H1 (cell line): ENCODE measurements around the gene MTURN. TPM values are rescaled to one million over a fixed set of nuclear protein-coding genes. Genes with fewer than 3 reads are reported as not detected.

Experiments used
- CTCF ChIA-PET: fragments of 300-600 bp; sonication (Branson Sonifier 250); formaldehyde crosslinking; loops from one replicate; lab custom pipeline; 2021; ENCODE audit not compliant: partially characterized antibody; lab: Charles Lee
- POLR2A ChIA-PET: fragments of 300-600 bp; sonication (Branson Sonifier 250); formaldehyde crosslinking; loops from one replicate; lab custom pipeline; 2021; ENCODE audit warnings: inconsistent platforms; ENCODE audit not compliant: partially characterized antibody; lab: Charles Lee
- DNase-seq, 2 experiments: peaks; one replicate each; pipeline versions ENCODE4 v3.0.0 to v3.0.0-alpha.2; 2010 to 2022; ENCODE audit warnings: low spot score in 2 of 2, low read depth in 1 of 2, mixed read lengths in 1 of 2
- FAIRE-seq: peaks from 2 replicates; lab custom pipeline; 2011; peaks lifted over from hg19 to GRCh38; lab: Jason Lieb, UNC
- H2AFZ ChIP-seq: 2 replicates; pipeline ENCODE4 v1.8.1; 2012; ENCODE audit warnings: low read length, inconsistent platforms
- H2AK5ac ChIP-seq: 2 replicates; pipeline ENCODE4 v1.6.1; 2013; ENCODE audit warnings: low read depth, low read length
- H2BK120ac ChIP-seq: replicated peaks from 2 replicates; pipeline ENCODE3; 2013; ENCODE audit warnings: low read depth, low read length, inconsistent platforms
- H2BK12ac ChIP-seq: 2 replicates; pipeline ENCODE4 v1.6.1; 2013; ENCODE audit warnings: low read depth, low read length
- H2BK15ac ChIP-seq: 2 replicates; pipeline ENCODE4 v1.6.1; 2013; ENCODE audit warnings: low read length
- H2BK20ac ChIP-seq: 2 replicates; pipeline ENCODE4 v1.6.1; 2013; ENCODE audit warnings: low read length
- H2BK5ac ChIP-seq: 2 replicates; pipeline ENCODE4 v1.6.1; 2013; ENCODE audit warnings: low read depth, low read length
- H3K14ac ChIP-seq: 2 replicates; pipeline ENCODE4 v1.6.1; 2013; ENCODE audit warnings: inconsistent platforms; ENCODE audit not compliant: insufficient read length
- H3K18ac ChIP-seq: 2 replicates; pipeline ENCODE4 v1.6.1; 2013; ENCODE audit warnings: low read length; ENCODE audit errors: extremely low read depth
- H3K23ac ChIP-seq: 2 replicates; pipeline ENCODE4 v1.6.1; 2013; ENCODE audit warnings: inconsistent platforms; ENCODE audit not compliant: insufficient read length
- H3K23me2 ChIP-seq: 2 replicates; pipeline ENCODE4 v1.6.1; 2013; ENCODE audit warnings: low read depth, low read length
- H3K27ac ChIP-seq: 2 replicates; pipeline ENCODE4 v1.6.1; 2011; ENCODE audit warnings: low read depth, low read length, inconsistent platforms
- H3K27me3 ChIP-seq, 4 experiments: replicated peaks in 1 of 4; 1 replicate in 1 of 4; 2 replicates in 3 of 4; pipeline versions ENCODE4 v1.6.1 to v1.8.1; 2011 to 2013; ENCODE audit warnings: low read length in 3 of 4, mild to moderate bottlenecking in 3 of 4, inconsistent platforms in 2 of 4, mixed read lengths in 2 of 4, moderate library complexity in 1 of 4; ENCODE audit not compliant: control insufficient read depth in 3 of 4, insufficient read depth in 3 of 4; ENCODE audit errors: extremely low read depth in 1 of 4
- H3K36me3 ChIP-seq, 4 experiments: 2 replicates each; pipeline versions ENCODE4 v1.6.1 to v1.8.1; 2011 to 2013; ENCODE audit warnings: mild to moderate bottlenecking in 4 of 4, low read length in 3 of 4, moderate library complexity in 2 of 4, control low read depth in 1 of 4, inconsistent platforms in 1 of 4; ENCODE audit not compliant: insufficient read depth in 4 of 4, control insufficient read depth in 2 of 4
- H3K4ac ChIP-seq: replicated peaks from 2 replicates; pipeline ENCODE3; 2013; ENCODE audit warnings: low read length, low read depth, mixed read lengths, inconsistent platforms; ENCODE audit not compliant: insufficient read length
- H3K4me1 ChIP-seq, 4 experiments: replicated peaks in 1 of 4; 1 replicate in 1 of 4; 2 replicates in 3 of 4; pipeline versions ENCODE4 v1.6.1 to v1.8.1; 2011 to 2013; ENCODE audit warnings: low read length in 3 of 4, inconsistent platforms in 2 of 4, mixed read lengths in 1 of 4; ENCODE audit not compliant: insufficient read depth in 4 of 4, control insufficient read depth in 3 of 4
- H3K4me2 ChIP-seq, 2 experiments: 2 replicates each; pipeline versions ENCODE4 v1.6.1 to v1.8.1; 2011 to 2013; ENCODE audit warnings: low read depth in 2 of 2, low read length in 2 of 2, control low read depth in 1 of 2, inconsistent platforms in 1 of 2, mild to moderate bottlenecking in 1 of 2; ENCODE audit not compliant: insufficient read depth in 1 of 2
- H3K4me3 ChIP-seq, 4 experiments: fragments of 200-600, 300-600 bp in 1 of 4; sonication (generic), shearing (Covaris generic), sonication (Bioruptor Twin) in 1 of 4; 2 replicates each; pipeline versions ENCODE4 v1.5.1 to v1.8.1; 2011 to 2016; ENCODE audit warnings: low read length in 4 of 4, low read depth in 3 of 4, control low read depth in 2 of 4, inconsistent platforms in 2 of 4, mild to moderate bottlenecking in 2 of 4, mixed read lengths in 1 of 4, moderate library complexity in 1 of 4; ENCODE audit not compliant: insufficient read depth in 2 of 4; ENCODE audit errors: extremely low read depth in 1 of 4
- H3K56ac ChIP-seq: replicated peaks from 2 replicates; pipeline ENCODE3; 2013; ENCODE audit warnings: low read depth, mild to moderate bottlenecking, mixed read lengths, low read length, inconsistent platforms; ENCODE audit not compliant: insufficient read length
- H3K79me1 ChIP-seq: 2 replicates; pipeline ENCODE4 v1.6.1; 2013; ENCODE audit warnings: low read depth, low read length, control low read depth
- H3K79me2 ChIP-seq, 2 experiments: 2 replicates each; pipeline versions ENCODE4 v1.6.1 to v1.8.1; 2012 to 2013; ENCODE audit warnings: low read length in 2 of 2, mild to moderate bottlenecking in 2 of 2, inconsistent platforms in 1 of 2; ENCODE audit not compliant: insufficient read depth in 2 of 2, control insufficient read depth in 1 of 2
- H3K9ac ChIP-seq, 4 experiments: replicated peaks in 1 of 4; 1 replicate in 1 of 4; 2 replicates in 3 of 4; pipeline versions ENCODE4 v1.6.1 to v1.8.1; 2011 to 2013; ENCODE audit warnings: low read depth in 3 of 4, low read length in 3 of 4, control low read depth in 2 of 4, mild to moderate bottlenecking in 2 of 4, moderate library complexity in 2 of 4, inconsistent platforms in 1 of 4; ENCODE audit errors: extremely low read depth in 1 of 4
- H3K9me3 ChIP-seq, 2 experiments: 2 replicates each; pipeline versions ENCODE4 v1.6.1 to v1.8.1; 2012 to 2013; ENCODE audit warnings: mild to moderate bottlenecking in 2 of 2, moderate library complexity in 2 of 2, control low read depth in 1 of 2, inconsistent platforms in 1 of 2, low read depth in 1 of 2, low read length in 1 of 2, mixed read lengths in 1 of 2; ENCODE audit not compliant: insufficient read depth in 2 of 2
- H4K20me1 ChIP-seq, 2 experiments: replicated peaks in 1 of 2; 2 replicates each; pipeline versions ENCODE3 to v1.8.1; 2011 to 2013; ENCODE audit warnings: inconsistent platforms in 2 of 2, low read length in 2 of 2, mild to moderate bottlenecking in 1 of 2; ENCODE audit not compliant: insufficient read depth in 2 of 2, control insufficient read depth in 1 of 2
- H4K5ac ChIP-seq: 2 replicates; pipeline ENCODE4 v1.6.1; 2013; ENCODE audit warnings: low read length, low read depth, mixed read lengths, inconsistent platforms; ENCODE audit not compliant: insufficient read length
- H4K8ac ChIP-seq: 2 replicates; pipeline ENCODE4 v1.8.0; 2013; ENCODE audit warnings: mild to moderate bottlenecking, moderate library complexity, low read length, inconsistent platforms; ENCODE audit not compliant: insufficient read depth; ENCODE audit errors: extremely low read depth
- H4K91ac ChIP-seq: replicated peaks from 2 replicates; pipeline ENCODE3; 2013; ENCODE audit warnings: low read length, mixed read lengths, inconsistent platforms; ENCODE audit not compliant: insufficient read length
- CEBPB ChIP-seq: IDR thresholded peaks from 2 replicates; pipeline ENCODE4 v1.6.1; 2012; ENCODE audit warnings: low read depth, low read length
- EZH2 ChIP-seq: fragments of 200-600 bp; sonication (generic); IDR thresholded peaks from 2 replicates; pipeline ENCODE4 v1.7.1; 2012; ENCODE audit warnings: low read depth, mild to moderate bottlenecking, moderate library complexity, low read length, inconsistent platforms; ENCODE audit not compliant: severe bottlenecking
- FOSL1 ChIP-seq: IDR thresholded peaks from 2 replicates; pipeline ENCODE4 v1.6.1; 2011; ENCODE audit warnings: mild to moderate bottlenecking, low read depth, low read length, moderate library complexity; ENCODE audit not compliant: insufficient read depth
- JUND ChIP-seq: IDR thresholded peaks from 2 replicates; pipeline ENCODE4 v1.6.1; 2011; ENCODE audit warnings: mild to moderate bottlenecking, improper control_type of control experiment, low read length
- POU5F1 ChIP-seq: IDR thresholded peaks from 2 replicates; pipeline ENCODE4 v1.6.1; 2011; ENCODE audit warnings: low read depth, mild to moderate bottlenecking, low read length, moderate library complexity
- RXRA ChIP-seq: IDR thresholded peaks from 2 replicates; pipeline ENCODE4 v1.6.1; 2011; ENCODE audit warnings: low read depth, mild to moderate bottlenecking, low read length, moderate library complexity; ENCODE audit not compliant: insufficient read depth
- SAP30 ChIP-seq: fragments of 300-600 bp; sonication (generic); IDR thresholded peaks from 2 replicates; pipeline ENCODE4 v1.7.1; 2012; ENCODE audit warnings: low read length, moderate library complexity, mild to moderate bottlenecking, inconsistent platforms; ENCODE audit not compliant: insufficient read depth, insufficient replicate concordance
- SIRT6 ChIP-seq: IDR thresholded peaks from one replicate; pipeline ENCODE4 v1.7.1; 2012; ENCODE audit warnings: low read length, inconsistent platforms
- TAF7 ChIP-seq: optimal IDR thresholded peaks from 2 replicates; pipeline ENCODE3; 2011; ENCODE audit warnings: low read depth, mild to moderate bottlenecking, inconsistent platforms, low read length, moderate library complexity, borderline replicate concordance
- TBP ChIP-seq: IDR thresholded peaks from 2 replicates; pipeline ENCODE4 v1.6.1; 2011; ENCODE audit warnings: low read depth, low read length, improper control_type of control experiment
- TCF12 ChIP-seq: IDR thresholded peaks from 2 replicates; pipeline ENCODE4 v1.6.1; 2011; ENCODE audit warnings: low read depth, mild to moderate bottlenecking, low read length
- TEAD4 ChIP-seq: IDR thresholded peaks from 2 replicates; pipeline ENCODE4 v1.6.1; 2012; ENCODE audit warnings: low read depth, low read length, inconsistent platforms, mixed read lengths
- WGBS, 2 experiments: shearing (Covaris generic) in 1 of 2; methylation state at CpG; one replicate each; pipeline versions ENCODE4 v1.1.6 to v1.1.7; 2013 to 2015; ENCODE audit warnings: low lambda C conversion rate in 2 of 2, mixed read lengths in 2 of 2, inconsistent platforms in 1 of 2, low coverage in 1 of 2, missing lambda C conversion rate in 1 of 2; ENCODE audit not compliant: insufficient replicate concordance in 2 of 2, insufficient coverage in 1 of 2, insufficient read length in 1 of 2; ENCODE audit errors: extremely low coverage in 1 of 2, missing lambda C conversion rate in 1 of 2; 5-methylcytosine and 5-hydroxymethylcytosine counted together
- polyA plus RNA-seq, 7 experiments: library from polyadenylated mRNA; depleted of rRNA in 3 of 7; stranded (reverse) in 5 of 7; unstranded in 2 of 7; fragments of >200 nt in 5 of 7; fragments of 200-250 nt in 2 of 7; gene quantifications; 1 replicate in 5 of 7; 2 replicates in 1 of 7; 4 replicates in 1 of 7; pipeline versions ENCODE4 v1.2.1 to v1.2.3, GENCODE V29; 2011 to 2013; ENCODE audit warnings: missing spikeins in 2 of 7, mixed read lengths in 2 of 7
- total RNA-seq: library from RNA; stranded (reverse); fragmentation: NEBNext Ultra II Directional; extraction: Animal tissue kit (Norgen Biotek cat#: 25700); gene quantifications from 2 replicates; pipeline ENCODE4 v1.2.1, GENCODE V29; 2021
- TF ChIP-seq, protein P1 (sequence below): IDR thresholded peaks from 2 replicates; pipeline ENCODE4 v1.6.1; 2012; ENCODE audit warnings: low read length, inconsistent platforms

The MTURN gene
- total and polyA plus RNA-seq, 2 of the 8 experiments (the other 6 are each of a cell fraction or from before 2014, with no cell fraction given), result 2.6 to 5.8 TPM

GRCh38 chr7:30175180-30175579 lies 40.4 kb downstream of the MTURN start:
- H3K9ac ChIP-seq, result no peak overlapping the region
- DNase-seq (no peak), FAIRE-seq (no peak)
- H2BK120ac ChIP-seq, result no peak overlapping the region
- H3K23me2 ChIP-seq, result no peaks in the 10 kb centered on the region
- no peak overlapping the region for H2BK12ac ChIP-seq
- H3K4me2 ChIP-seq, result no peak overlapping the region
- 85% methylated on average over 3 of the region's 3 CpGs; no CpG with 5 or more reads in 1 of the 2 experiments for WGBS, 2 experiments
- H2AK5ac ChIP-seq, result no peak overlapping the region
- no peak overlapping the region for H3K27ac ChIP-seq
- POLR2A ChIA-PET, result interaction anchor here (0.6 kb wide), 1 partner anchor 96 kb away, joined by 3 read pairs; no protein-coding TSS in a partner anchor
- no peak overlapping the region for H3K4ac ChIP-seq
- H4K91ac ChIP-seq, result no peak overlapping the region
- no peak overlapping the region for H3K56ac ChIP-seq
- no peak overlapping the region for H3K4me3 ChIP-seq
- H3K4me1 ChIP-seq, result peaks cover 0 to 2% (median 1%) of the 10 kb centered on the region in 4 experiments; a peak in 3 of 7 replicates
- H3K27me3 ChIP-seq, result no peaks in the 10 kb centered on the region; a peak in 2 of 7 replicates
- no peaks in the 10 kb centered on the region for H3K79me2 ChIP-seq
- no peak overlapping the region for H3K14ac ChIP-seq
- no peaks in the 10 kb centered on the region for H3K79me1 ChIP-seq
- no peak overlapping the region for H2BK5ac ChIP-seq
- H3K9me3 ChIP-seq, result no peaks in the 10 kb centered on the region
- no peak overlapping the region for H3K23ac ChIP-seq
- H4K20me1 ChIP-seq, result no peaks in the 10 kb centered on the region
- H3K18ac ChIP-seq, result no peak overlapping the region
- H4K8ac ChIP-seq, result no peak overlapping the region
- no peak overlapping the region for H2AFZ ChIP-seq
- H4K5ac ChIP-seq, result no peak overlapping the region
- H2BK20ac ChIP-seq, result no peak overlapping the region
- CTCF ChIA-PET, result interaction anchor here (0.9 to 7.3 kb wide), 4 partner anchors 12 to 389 kb away, joined by 3 to 45 read pairs (median 3); no protein-coding TSS in a partner anchor
- H3K36me3 ChIP-seq, result no peaks in the 10 kb centered on the region
- H2BK15ac ChIP-seq, result no peak overlapping the region
- no peak for TF ChIP-seq TBP
- TF ChIP-seq TAF7, result no peak
- TF ChIP-seq SAP30, result no peak
- no peak for TF ChIP-seq FOSL1
- no peak for TF ChIP-seq TEAD4
- TF ChIP-seq POU5F1, result no peak
- no peak for TF ChIP-seq JUND
- TF ChIP-seq CEBPB, result no peak
- TF ChIP-seq, protein P1, sequence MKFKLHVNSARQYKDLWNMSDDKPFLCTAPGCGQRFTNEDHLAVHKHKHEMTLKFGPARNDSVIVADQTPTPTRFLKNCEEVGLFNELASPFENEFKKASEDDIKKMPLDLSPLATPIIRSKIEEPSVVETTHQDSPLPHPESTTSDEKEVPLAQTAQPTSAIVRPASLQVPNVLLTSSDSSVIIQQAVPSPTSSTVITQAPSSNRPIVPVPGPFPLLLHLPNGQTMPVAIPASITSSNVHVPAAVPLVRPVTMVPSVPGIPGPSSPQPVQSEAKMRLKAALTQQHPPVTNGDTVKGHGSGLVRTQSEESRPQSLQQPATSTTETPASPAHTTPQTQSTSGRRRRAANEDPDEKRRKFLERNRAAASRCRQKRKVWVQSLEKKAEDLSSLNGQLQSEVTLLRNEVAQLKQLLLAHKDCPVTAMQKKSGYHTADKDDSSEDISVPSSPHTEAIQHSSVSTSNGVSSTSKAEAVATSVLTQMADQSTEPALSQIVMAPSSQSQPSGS, result no peak
- no peak for TF ChIP-seq RXRA
- TF ChIP-seq EZH2, result no peak
- TF ChIP-seq TCF12, result no peak
- TF ChIP-seq SIRT6, result no peak
